ENCODE results near the gene COLEC11.
"Not testable (repeated sequence)": the region's sequence is repeated elsewhere in the genome, so short reads cannot be mapped to it uniquely, and the experiment has no call there.

GRCh38 chr2:3619661-3620060 is 24.7 kb downstream of the COLEC11 start:
- TF ChIP-seq, protein P1, sequence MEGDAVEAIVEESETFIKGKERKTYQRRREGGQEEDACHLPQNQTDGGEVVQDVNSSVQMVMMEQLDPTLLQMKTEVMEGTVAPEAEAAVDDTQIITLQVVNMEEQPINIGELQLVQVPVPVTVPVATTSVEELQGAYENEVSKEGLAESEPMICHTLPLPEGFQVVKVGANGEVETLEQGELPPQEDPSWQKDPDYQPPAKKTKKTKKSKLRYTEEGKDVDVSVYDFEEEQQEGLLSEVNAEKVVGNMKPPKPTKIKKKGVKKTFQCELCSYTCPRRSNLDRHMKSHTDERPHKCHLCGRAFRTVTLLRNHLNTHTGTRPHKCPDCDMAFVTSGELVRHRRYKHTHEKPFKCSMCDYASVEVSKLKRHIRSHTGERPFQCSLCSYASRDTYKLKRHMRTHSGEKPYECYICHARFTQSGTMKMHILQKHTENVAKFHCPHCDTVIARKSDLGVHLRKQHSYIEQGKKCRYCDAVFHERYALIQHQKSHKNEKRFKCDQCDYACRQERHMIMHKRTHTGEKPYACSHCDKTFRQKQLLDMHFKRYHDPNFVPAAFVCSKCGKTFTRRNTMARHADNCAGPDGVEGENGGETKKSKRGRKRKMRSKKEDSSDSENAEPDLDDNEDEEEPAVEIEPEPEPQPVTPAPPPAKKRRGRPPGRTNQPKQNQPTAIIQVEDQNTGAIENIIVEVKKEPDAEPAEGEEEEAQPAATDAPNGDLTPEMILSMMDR (IDR thresholded peaks at IDR 0.05) = not testable (repeated sequence)
- TF ChIP-seq ZFX (IDR thresholded peaks at IDR 0.05; ENCODE audit: borderline replicate concordance) = not testable (repeated sequence)
